ENCODE data around the gene EIF5A2.

- no peak for TF ChIP-seq EZH2phosphoT487 (IDR thresholded peaks at IDR 0.05; ENCODE audit: borderline replicate concordance)
- TF ChIP-seq, protein P1, sequence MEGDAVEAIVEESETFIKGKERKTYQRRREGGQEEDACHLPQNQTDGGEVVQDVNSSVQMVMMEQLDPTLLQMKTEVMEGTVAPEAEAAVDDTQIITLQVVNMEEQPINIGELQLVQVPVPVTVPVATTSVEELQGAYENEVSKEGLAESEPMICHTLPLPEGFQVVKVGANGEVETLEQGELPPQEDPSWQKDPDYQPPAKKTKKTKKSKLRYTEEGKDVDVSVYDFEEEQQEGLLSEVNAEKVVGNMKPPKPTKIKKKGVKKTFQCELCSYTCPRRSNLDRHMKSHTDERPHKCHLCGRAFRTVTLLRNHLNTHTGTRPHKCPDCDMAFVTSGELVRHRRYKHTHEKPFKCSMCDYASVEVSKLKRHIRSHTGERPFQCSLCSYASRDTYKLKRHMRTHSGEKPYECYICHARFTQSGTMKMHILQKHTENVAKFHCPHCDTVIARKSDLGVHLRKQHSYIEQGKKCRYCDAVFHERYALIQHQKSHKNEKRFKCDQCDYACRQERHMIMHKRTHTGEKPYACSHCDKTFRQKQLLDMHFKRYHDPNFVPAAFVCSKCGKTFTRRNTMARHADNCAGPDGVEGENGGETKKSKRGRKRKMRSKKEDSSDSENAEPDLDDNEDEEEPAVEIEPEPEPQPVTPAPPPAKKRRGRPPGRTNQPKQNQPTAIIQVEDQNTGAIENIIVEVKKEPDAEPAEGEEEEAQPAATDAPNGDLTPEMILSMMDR (conservative IDR thresholded peaks at IDR 0.05; ENCODE audit: low read length) = no peak
Measured at GRCh38 chr3:170903123-170903522, 5.3 kb downstream of the EIF5A2 start.
